Raji (cell line): ENCODE measurements around the gene NUBPL.

ENCODE experiments used
- POLR2A ChIP-seq: IDR thresholded peaks from 2 replicates; pipeline ENCODE4 v1.6.1; 2011; ENCODE audit warnings: low read depth, low read length, control low read depth; ENCODE audit not compliant: insufficient read depth

NUBPL gene

DNA sequence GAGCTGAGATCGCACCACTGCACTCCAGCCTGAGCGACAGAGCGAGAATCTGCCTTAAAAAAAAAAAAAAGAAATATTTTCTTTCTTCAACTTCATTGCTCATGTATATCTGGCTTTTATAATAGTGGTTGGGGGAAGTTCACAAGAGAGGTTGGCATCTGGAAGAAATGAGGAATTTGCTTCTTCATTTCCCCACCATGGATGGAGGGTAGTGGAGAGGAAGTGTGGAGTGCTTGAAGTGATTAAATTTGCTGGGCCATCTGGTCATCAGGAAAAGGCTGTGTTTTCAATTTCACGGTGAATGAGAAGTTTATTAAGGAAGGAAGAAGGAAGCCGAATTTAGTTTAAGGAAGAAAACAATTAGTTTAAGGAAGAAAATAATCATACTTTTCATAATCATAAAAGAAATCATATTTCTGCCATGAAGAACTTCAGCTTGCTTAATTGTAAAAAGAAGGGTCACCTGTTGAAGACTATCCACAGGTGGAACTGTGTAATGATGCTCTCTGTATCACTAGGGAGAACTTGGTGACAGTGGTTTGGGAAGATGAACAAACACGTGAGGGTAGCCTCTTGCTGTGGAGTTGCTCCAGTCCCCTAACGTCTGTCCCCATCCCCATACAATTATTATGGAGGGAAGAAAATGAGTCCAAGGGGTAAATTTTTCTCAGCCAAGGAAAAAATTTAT is 318.6 kb downstream of the NUBPL start:
- no peak for TF ChIP-seq POLR2A

DNA sequence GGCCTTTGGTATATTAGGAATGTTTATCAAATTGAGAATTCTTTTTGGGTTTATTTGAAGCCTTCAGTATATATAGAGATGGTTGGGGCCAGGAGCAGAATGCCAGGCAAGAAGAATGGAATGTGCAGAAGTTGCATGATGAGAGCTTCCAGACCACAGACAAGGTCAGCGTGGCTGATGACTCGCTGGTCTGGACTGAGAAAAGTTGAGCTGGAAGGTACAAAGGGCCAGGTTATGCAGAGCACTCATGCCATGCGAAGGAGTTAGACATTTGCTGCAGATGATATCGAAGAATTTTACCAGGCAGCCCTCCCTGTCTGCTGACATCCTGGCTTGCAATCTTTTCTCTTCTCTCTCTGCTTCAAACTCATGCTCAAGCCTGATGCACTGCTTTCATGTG is 319.7 kb downstream of the NUBPL start:
- no peak for TF ChIP-seq POLR2A

DNA sequence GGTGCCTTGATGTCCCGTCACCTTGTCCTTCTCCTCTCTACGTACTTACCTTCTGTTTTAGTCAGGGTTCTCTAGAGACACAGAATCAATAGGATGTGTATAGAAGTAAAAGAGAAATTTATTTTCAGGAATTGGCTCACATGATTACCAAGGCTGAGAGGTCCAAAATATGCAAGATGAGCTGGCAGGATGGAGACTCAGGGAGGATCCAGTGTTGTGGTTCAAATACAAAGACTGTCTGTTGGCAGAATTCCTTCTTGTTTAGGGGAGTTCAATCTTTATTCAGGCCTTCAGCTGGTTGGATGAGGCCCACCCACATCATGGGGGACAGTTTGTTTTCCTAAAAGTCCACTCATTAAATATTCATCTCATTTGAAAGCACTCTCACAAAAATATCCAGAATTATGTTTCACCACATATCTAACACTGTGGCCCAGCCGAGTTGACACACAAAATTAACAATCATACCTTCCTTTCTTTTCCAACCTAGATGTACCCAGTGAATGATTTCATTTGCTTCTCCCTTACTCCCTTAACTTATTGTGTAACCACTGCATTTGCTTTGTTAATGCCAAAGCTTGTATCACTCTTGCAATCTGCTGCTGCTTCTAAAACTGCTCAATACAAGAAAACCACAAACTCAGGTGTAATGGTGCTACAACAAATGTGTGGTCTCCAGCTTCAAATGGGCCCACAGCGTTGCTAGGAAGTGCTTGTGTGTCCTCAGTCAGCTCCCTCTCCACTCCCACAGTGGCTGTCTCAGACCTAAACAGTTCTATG is 320.5 kb downstream of the NUBPL start:
- no peak for TF ChIP-seq POLR2A

DNA sequence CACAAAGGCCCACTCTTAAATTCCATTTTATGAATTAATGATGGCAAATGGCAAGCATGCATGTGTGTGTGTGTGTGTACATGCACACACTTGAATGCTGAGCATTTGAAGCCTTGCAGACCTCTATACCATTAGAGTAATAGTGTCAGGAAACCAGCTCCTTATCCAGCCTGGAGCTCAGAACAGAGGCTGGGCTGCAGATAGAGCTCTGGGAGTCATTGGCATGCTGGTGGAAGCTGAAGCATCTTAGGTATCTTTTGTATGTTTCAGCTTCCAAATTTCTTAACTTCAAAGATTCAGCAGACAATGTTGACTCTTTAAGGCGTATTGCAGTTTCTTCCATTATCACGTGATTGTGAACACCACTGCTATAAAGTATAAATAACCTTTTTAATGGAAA is 323.0 kb downstream of the NUBPL start:
- no peak for TF ChIP-seq POLR2A

GRCh38 chr14:31884776-31885379 is 323.7 kb downstream of the NUBPL start:
- no peak for TF ChIP-seq POLR2A

DNA sequence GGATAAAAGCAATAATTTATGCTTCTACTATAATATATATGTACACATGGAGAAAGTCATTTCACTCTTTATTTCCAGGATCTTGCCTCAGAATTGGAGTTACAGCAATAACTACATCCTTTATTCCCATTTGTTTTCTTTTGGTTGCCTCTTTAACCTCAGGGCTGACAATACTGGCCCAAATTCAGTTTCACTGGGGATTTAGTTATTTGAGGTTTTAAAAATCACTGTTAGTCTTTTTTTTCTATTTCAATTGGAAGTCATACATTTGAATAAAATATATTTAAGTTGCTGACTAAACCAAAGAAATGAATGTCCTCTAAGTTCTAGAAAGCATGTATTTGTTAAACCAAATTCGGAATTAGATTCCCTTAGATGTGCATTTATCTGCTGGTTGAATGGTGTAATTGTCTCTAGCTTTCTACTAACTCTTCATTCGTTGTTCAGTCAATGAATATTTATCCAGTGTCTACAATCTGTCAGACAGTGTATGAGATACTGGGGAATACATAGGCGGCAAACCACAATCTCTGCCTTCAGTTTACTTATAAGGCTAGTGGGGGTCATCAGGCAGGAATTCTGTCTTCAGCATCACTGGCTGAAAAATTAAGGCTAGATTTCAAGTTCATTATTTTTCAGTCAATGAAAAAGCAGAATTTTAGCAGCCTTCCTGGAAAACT is 325.1 kb downstream of the NUBPL start:
- TF ChIP-seq POLR2A: no peak

DNA sequence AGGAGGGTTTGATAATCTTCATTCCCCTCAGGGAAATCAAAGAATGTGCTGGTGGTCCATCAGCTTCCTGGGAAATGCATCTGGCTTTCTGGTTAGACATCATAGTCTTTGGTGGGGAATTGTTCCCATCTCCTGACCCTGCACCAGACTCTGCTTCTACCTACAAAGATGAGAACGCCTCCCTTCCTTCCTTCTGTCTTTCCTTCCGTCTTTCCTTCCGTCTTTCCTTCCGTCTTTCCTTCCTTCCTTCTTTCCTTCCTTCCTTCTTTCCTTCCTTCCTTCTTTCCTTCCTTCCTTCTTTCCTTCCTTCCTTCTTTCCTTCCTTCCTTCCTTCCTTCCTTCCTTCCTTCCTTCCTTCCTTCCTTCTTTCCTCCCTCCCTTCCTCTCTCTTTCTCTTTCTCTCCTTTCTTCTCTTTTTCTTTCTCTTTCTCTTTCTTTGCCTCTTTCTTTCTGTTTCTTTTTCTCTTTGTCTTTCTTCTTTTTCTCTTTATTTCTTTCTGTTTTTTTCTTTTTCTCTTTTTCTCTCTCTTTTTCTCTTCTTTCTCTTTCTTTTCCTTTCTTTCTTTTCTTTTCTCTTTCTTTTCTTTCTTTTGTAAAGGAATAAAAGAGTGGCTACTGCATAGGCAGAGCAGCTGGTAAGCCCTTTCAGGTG is 326.9 kb downstream of the NUBPL start:
- TF ChIP-seq POLR2A: no peak

DNA sequence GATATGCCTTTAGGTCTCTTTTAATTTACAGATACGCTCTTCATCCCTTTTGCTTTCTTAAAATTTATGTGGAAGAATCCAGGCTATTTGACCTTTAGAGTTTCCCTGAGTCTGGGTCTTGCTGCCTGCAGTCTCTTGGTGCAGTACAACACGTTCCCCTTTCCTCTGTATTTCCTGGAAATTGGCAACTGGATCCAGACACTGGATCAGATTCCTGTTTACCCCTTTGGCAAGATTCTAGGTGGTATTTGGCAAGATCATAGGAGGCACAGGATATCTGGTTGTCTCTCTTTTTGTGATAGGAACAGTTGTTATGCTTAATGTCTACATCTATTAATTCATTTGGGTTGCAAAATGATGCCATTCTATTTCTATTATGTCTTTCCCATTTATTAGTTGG is 328.1 kb downstream of the NUBPL start:
- TF ChIP-seq POLR2A: no peak

DNA sequence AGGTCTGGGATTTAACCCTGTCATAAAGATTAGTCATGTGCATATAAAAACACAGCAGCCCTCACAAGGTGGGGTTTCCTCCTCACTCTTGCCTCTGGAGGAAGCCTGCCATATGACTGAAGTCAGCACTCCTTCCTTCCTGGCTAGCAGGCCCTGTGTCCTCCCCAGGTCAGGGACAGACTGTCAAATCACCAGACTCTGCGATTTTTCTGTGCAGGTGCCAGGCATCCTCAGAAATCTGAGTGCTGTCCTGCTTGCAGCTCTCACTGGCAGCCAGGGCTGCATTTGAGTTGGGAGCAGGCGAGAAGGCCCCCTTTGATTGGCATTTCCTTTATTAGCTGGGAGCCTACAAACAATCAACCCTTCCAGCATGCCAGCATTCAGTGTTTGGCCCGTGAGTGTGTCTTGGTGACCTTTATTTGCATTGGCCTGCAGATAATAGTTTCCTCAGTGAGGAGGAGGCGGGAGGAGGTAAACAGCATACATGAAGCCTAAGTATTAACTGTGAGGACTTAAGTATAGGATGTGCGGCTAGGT is 332.1 kb downstream of the NUBPL start:
- no peak for TF ChIP-seq POLR2A

GRCh38 chr14:31894351-31894750 is 333.1 kb downstream of the NUBPL start:
- no peak for TF ChIP-seq POLR2A

- TF ChIP-seq POLR2A: no peak
Measured at GRCh38 chr14:31895206-31895605, 334.0 kb downstream of the NUBPL start.

DNA sequence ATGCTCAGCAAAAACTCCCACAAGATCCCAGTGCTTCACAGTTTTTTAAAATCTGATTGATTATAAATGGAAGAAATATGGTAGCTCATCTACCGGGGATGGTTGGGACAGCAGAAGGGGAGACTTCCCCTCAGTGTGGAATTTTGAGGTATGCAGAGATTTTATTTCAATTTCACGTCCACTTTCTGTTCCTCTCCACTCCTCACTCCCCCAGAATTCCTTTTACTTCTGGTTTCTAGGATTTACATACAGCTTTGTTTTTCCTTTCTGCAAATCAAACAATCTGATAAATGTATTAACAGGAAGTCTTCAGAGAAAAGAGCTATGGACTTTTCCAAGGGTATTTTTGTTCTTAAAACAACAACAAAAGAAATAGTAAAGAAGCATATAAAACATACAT is 334.4 kb downstream of the NUBPL start:
- TF ChIP-seq POLR2A: no peak

GRCh38 chr14:31897581-31898186 is 336.5 kb downstream of the NUBPL start:
- TF ChIP-seq POLR2A: no peak

DNA sequence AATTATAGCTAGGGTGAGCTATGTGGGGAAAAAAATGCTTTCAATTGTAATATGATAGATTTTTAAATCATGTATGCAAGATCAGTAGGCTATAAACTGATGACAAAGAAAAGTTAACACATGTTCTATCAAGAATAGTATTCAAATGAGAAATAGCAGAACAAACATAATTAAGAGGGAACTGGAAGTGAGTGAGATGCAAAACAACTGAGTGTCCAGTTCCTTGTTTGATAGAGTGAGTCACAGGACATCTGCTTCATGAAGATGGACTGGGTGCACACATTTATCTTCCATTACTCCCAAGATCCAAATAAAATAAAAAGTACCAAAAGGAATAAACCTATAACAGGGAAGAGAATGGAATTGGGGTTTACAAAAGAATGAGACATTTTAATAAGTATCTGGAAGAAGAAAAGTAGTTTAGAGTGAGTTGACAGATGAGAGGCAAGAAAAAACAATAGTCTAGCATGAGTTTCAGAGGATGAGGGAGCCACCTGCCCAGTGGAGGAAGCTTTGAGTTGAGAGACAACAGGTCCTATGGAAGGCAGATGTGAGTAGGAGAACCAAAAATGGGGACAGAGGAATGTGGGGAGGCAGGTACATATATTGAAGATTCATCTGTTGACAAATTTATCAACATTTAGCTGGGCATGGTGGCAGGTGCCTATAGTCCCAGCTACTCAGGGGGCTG is 337.8 kb downstream of the NUBPL start:
- TF ChIP-seq POLR2A: no peak

DNA sequence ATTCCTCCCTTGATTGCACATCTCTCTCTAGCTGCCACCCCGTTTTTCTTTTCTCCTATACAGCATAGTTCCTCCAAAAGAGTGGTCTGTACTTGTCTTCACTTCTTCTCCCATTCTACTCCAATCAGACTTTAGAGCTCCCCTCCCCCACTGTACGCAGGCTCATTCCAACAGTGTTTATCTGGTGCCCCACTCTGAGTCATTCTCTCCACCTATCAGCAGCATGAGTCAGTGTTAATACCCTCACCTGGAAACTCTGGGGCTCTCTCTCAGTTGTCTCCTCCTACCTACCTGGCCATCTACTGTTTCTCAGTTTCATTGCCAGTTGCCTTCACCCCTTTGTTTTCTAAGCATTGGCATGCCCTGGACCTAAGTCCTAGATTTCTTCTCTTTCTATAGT is 340.8 kb downstream of the NUBPL start:
- TF ChIP-seq POLR2A: no peak
